Limb (tissue), 2 donors: ENCODE measurements around the gene AADAT.

ENCODE experiments used
- DNase-seq, 2 donors: peaks; one replicate each; pipeline ENCODE4 v3.0.0-alpha.2; 2016; ENCODE audit errors: extremely low spot score in 2 of 2

The AADAT gene

GRCh38 chr4:170035231-170035630, 54.5 kb downstream of the AADAT start:
- DNase-seq, result no peak

GRCh38 chr4:170033999-170034398, 55.8 kb downstream of the AADAT start:
- no peak for DNase-seq

GRCh38 chr4:170030121-170030520, 59.6 kb downstream of the AADAT start:
- no peak for DNase-seq

GRCh38 chr4:170027181-170027829, 62.5 kb downstream of the AADAT start:
- DNase-seq, result peak; percentile 92 to 96

GRCh38 chr4:170026253-170027021, 63.3 kb downstream of the AADAT start, which contains the start of gene MFAP3L:
MFAP3L (minus strand) TSS chr4:170026395; CDS start chr4:170005877, 20,518 bp downstream.
- peak; percentile 81 to 94 for DNase-seq

GRCh38 chr4:170025523-170026252, 64.1 kb downstream of the AADAT start:
- DNase-seq, result no peak

GRCh38 chr4:170022211-170022610, 67.5 kb downstream of the AADAT start:
- DNase-seq, result no peak

GRCh38 chr4:170017252-170017651, 72.5 kb downstream of the AADAT start:
- no peak for DNase-seq

- no peak for DNase-seq
Measured at GRCh38 chr4:170015285-170015684, 74.5 kb downstream of the AADAT start.

- DNase-seq, result no peak
Measured at GRCh38 chr4:170014359-170015011, 75.3 kb downstream of the AADAT start.

- no peak for DNase-seq
Measured at GRCh38 chr4:170012629-170012958, 77.2 kb downstream of the AADAT start.

GRCh38 chr4:170011921-170012628, 77.7 kb downstream of the AADAT start:
- DNase-seq, result no peak
